ENCODE measurements around the gene SCART1. TPM values are rescaled to one million over a fixed set of nuclear protein-coding genes. Genes with fewer than 3 reads are reported as not detected.

The SCART1 gene
- total and polyA plus RNA-seq, 12 donors = 0.15 to 1.5 (median 0.58) TPM

- WGBS, 2 donors = 89 to 95% methylated on average over 12 of the region's 12 CpGs
- intact Hi-C loops (cut with DNase I) = no loop called here
- Histone ChIP-seq H3K36me3 (no peaks in the 10 kb centered on the region), H3K4me1 (no peaks in the 10 kb centered on the region), H3K9me3 (peaks cover 0 to 2% (median 0%) of the 10 kb centered on the region in 11 donors), H3K4me3 (no peak overlapping the region), H3K27me3 (peaks cover 0 to 17% (median 0%) of the 10 kb centered on the region in 7 donors), H3K27ac (no peak overlapping the region)
- ATAC-seq (no peak), DNase-seq (no peak)
- no peak for TF ChIP-seq CTCF (IDR thresholded peaks at IDR 0.05)
Observed at GRCh38 chr10:133464582-133465031, 10.9 kb downstream of the SCART1 start.

GRCh38 chr10:133465191-133465949 is 11.6 kb downstream of the SCART1 start:
- no peaks in the 10 kb centered on the region for H3K4me1 ChIP-seq
- no peak overlapping the region for H3K27ac ChIP-seq
- H3K4me3 ChIP-seq = no peak overlapping the region
- ATAC-seq (no peak), DNase-seq (no peak)
- H3K27me3 ChIP-seq = peaks cover 0 to 14% (median 0%) of the 10 kb centered on the region in 7 donors
- peaks cover 0 to 10% (median 0%) of the 10 kb centered on the region in 11 donors for H3K9me3 ChIP-seq
- WGBS, 2 donors = 21 to 25% methylated on average over 54 to 55 of the region's 55 CpGs
- no peak for TF ChIP-seq CTCF (IDR thresholded peaks at IDR 0.05)
- intact Hi-C loops (cut with DNase I) = no loop called here
- no peaks in the 10 kb centered on the region for H3K36me3 ChIP-seq

- WGBS, 2 donors = 91 to 95% methylated on average over 7 of the region's 7 CpGs
- H3K4me3 ChIP-seq = no peak overlapping the region
- TF ChIP-seq CTCF (IDR thresholded peaks at IDR 0.05) = no peak
- peaks cover 0 to 14% (median 0%) of the 10 kb centered on the region in 11 donors for H3K9me3 ChIP-seq
- DNase-seq (no peak), ATAC-seq (no peak)
- peaks cover 0 to 14% (median 0%) of the 10 kb centered on the region in 7 donors for H3K27me3 ChIP-seq
- intact Hi-C loops (cut with DNase I) = no loop called here
- no peaks in the 10 kb centered on the region for H3K36me3 ChIP-seq
- H3K27ac ChIP-seq = no peak overlapping the region
- H3K4me1 ChIP-seq = no peaks in the 10 kb centered on the region
Observed at GRCh38 chr10:133465950-133466474, 12.3 kb downstream of the SCART1 start.

- 89 to 96% methylated on average over 7 of the region's 7 CpGs for WGBS, 2 donors
- intact Hi-C loops (cut with DNase I) = no loop called here
- Histone ChIP-seq H3K4me1 (no peaks in the 10 kb centered on the region), H3K9me3 (peaks cover 0 to 14% (median 0%) of the 10 kb centered on the region in 11 donors), H3K36me3 (no peaks in the 10 kb centered on the region), H3K4me3 (no peak overlapping the region), H3K27ac (no peak overlapping the region), H3K27me3 (peaks cover 0 to 14% (median 0%) of the 10 kb centered on the region in 7 donors)
- DNase-seq (no peak), ATAC-seq (no peak)
- TF ChIP-seq CTCF (IDR thresholded peaks at IDR 0.05) = no peak
Observed at GRCh38 chr10:133466683-133467275, 13.0 kb downstream of the SCART1 start.
